ENCODE measurements around the gene CC2D2B. TPM values are rescaled to one million over a fixed set of nuclear protein-coding genes. Genes with fewer than 3 reads are reported as not detected.

Gene CC2D2B
- total and polyA plus RNA-seq, 2 of the 13 experiments (the other 11 are each of a cell fraction or from before 2014, with no cell fraction given), result 0.20 TPM; not detected in 1

- no peak for TF ChIP-seq ZBED4 (CRISPR knock-in tag; IDR thresholded peaks at IDR 0.05; ENCODE audit: borderline replicate concordance)
- no peak for TF ChIP-seq ATF1 (CRISPR knock-in tag; IDR thresholded peaks at IDR 0.05)
- TF ChIP-seq STAT5B (CRISPR knock-in tag; IDR thresholded peaks at IDR 0.05), result no peak
- no peak for TF ChIP-seq ZSCAN31 (CRISPR knock-in tag; IDR thresholded peaks at IDR 0.05; ENCODE audit: low read depth)
- TF ChIP-seq SIN3A (IDR thresholded peaks at IDR 0.05; ENCODE audit: borderline replicate concordance, low read depth, low read length), result no peak
- TF ChIP-seq ZNF101 (CRISPR knock-in tag; IDR thresholded peaks at IDR 0.05; ENCODE audit: borderline replicate concordance, low read depth), result no peak
- no peak for TF ChIP-seq NR2F2 (IDR thresholded peaks at IDR 0.05; ENCODE audit: borderline replicate concordance, low read depth)
- no peak for TF ChIP-seq ZNF839 (CRISPR knock-in tag; IDR thresholded peaks at IDR 0.05; ENCODE audit: borderline replicate concordance)
- TF ChIP-seq THAP8 (CRISPR knock-in tag; IDR thresholded peaks at IDR 0.05; ENCODE audit: borderline replicate concordance), result no peak
- TF ChIP-seq ZNF710 (CRISPR knock-in tag; IDR thresholded peaks at IDR 0.05; ENCODE audit: borderline replicate concordance), result no peak
- no peak for TF ChIP-seq TRIM22 (IDR thresholded peaks at IDR 0.05)
- TF ChIP-seq IRF2 (CRISPR knock-in tag; IDR thresholded peaks at IDR 0.05), result no peak
- no peak for TF ChIP-seq RBM39 (IDR thresholded peaks at IDR 0.05; ENCODE audit: low read depth, low read length, poor library complexity, severe bottlenecking)
These were observed 42.6 kb upstream of the CC2D2B start (continued) for GRCh38 chr10:95864906-95865813.
